Measurements from ENCODE around the gene THEM4. TPM values are rescaled to one million over a fixed set of nuclear protein-coding genes. Genes with fewer than 3 reads are reported as not detected.
A peak's percentile ranks its signal among the peaks of the same experiment; 100 is the strongest.

The THEM4 gene
- total RNA-seq, 1 experiment from 2014 or later = 1.2 TPM

- ChIA-PET POLR2A (ENCODE audit: low non-redundant PET) (no interaction called here), CTCF (no interaction called here)
- H3K4me3 ChIP-seq (ENCODE audit: low read depth, low read length, poor library complexity, severe bottlenecking) = peak within 1 kb of the TSS; percentile 40
- peaks cover 53% of the 10 kb centered on the region for H3K27me3 ChIP-seq (replicated peaks; ENCODE audit: insufficient read depth, low read depth, low read length, poor library complexity)
- peaks cover 10% of the 10 kb centered on the region for H3K4me1 ChIP-seq (ENCODE audit: insufficient read depth, low read length, poor library complexity, severe bottlenecking)
- H3K36me3 ChIP-seq (ENCODE audit: insufficient read depth, low read length, poor library complexity, severe bottlenecking) = no peaks in the 10 kb centered on the region
- no peak for DNase-seq (ENCODE audit: low spot score)
- no peak within 1 kb of the TSS for H3K27ac ChIP-seq (ENCODE audit: low read depth, low read length, poor library complexity, severe bottlenecking)
- TF ChIP-seq CTCF (conservative IDR thresholded peaks at IDR 0.05; ENCODE audit: low read depth, low read length) (no peak), EZH2 (IDR thresholded peaks at IDR 0.05; ENCODE audit: borderline replicate concordance, low read depth, low read length, poor library complexity, severe bottlenecking) (no peak)
- intact Hi-C loops (cut with micrococcal nuclease; ENCODE audit: unreplicated experiment) = loop anchor here (5.0 kb wide), 1 partner anchor 307 kb away; no protein-coding TSS in a partner anchor
- no TSS peak for BruUV-seq (replicated peaks)
- no peaks in the 10 kb centered on the region for H3K9me3 ChIP-seq (ENCODE audit: low read depth, low read length, poor library complexity, severe bottlenecking)
Measured at GRCh38 chr1:151839457-151840403, 69.6 kb downstream of the THEM4 start, which contains the start of gene C2CD4D. C2CD4D (minus strand) TSS chr1:151839820; CDS start chr1:151838989, 831 bp downstream.

- peaks cover 10% of the 10 kb centered on the region for H3K4me1 ChIP-seq (ENCODE audit: insufficient read depth, low read length, poor library complexity, severe bottlenecking)
- H3K36me3 ChIP-seq (ENCODE audit: insufficient read depth, low read length, poor library complexity, severe bottlenecking) = no peaks in the 10 kb centered on the region
- BruUV-seq (replicated peaks) = no TSS peak
- H3K4me3 ChIP-seq (ENCODE audit: low read depth, low read length, poor library complexity, severe bottlenecking) = peak overlapping the region; percentile 40
- no peaks in the 10 kb centered on the region for H3K9me3 ChIP-seq (ENCODE audit: low read depth, low read length, poor library complexity, severe bottlenecking)
- ChIA-PET CTCF (no interaction called here), POLR2A (ENCODE audit: low non-redundant PET) (no interaction called here)
- TF ChIP-seq CTCF (conservative IDR thresholded peaks at IDR 0.05; ENCODE audit: low read depth, low read length) (no peak), EZH2 (IDR thresholded peaks at IDR 0.05; ENCODE audit: borderline replicate concordance, low read depth, low read length, poor library complexity, severe bottlenecking) (no peak)
- H3K27me3 ChIP-seq (replicated peaks; ENCODE audit: insufficient read depth, low read depth, low read length, poor library complexity) = peaks cover 47% of the 10 kb centered on the region
- intact Hi-C loops (cut with micrococcal nuclease; ENCODE audit: unreplicated experiment) = loop anchor here (5.0 kb wide), 1 partner anchor 307 kb away; no protein-coding TSS in a partner anchor
- no peak for DNase-seq (ENCODE audit: low spot score)
- no peak overlapping the region for H3K27ac ChIP-seq (ENCODE audit: low read depth, low read length, poor library complexity, severe bottlenecking)
Measured at GRCh38 chr1:151839082-151839412, 70.3 kb downstream of the THEM4 start.

- no peak for TF ChIP-seq CTCF (conservative IDR thresholded peaks at IDR 0.05; ENCODE audit: low read depth, low read length)
- TF ChIP-seq EZH2 (IDR thresholded peaks at IDR 0.05; ENCODE audit: borderline replicate concordance, low read depth, low read length, poor library complexity, severe bottlenecking) = peak; percentile 90
- intact Hi-C loops (cut with micrococcal nuclease; ENCODE audit: unreplicated experiment) = loop anchor here (5.0 kb wide), 1 partner anchor 306 kb away; no protein-coding TSS in a partner anchor
- Histone ChIP-seq H3K36me3 (ENCODE audit: insufficient read depth, low read length, poor library complexity, severe bottlenecking) (no peaks in the 10 kb centered on the region), H3K4me3 (ENCODE audit: low read depth, low read length, poor library complexity, severe bottlenecking) (peak overlapping the region; percentile 40), H3K27ac (ENCODE audit: low read depth, low read length, poor library complexity, severe bottlenecking) (no peak overlapping the region), H3K9me3 (ENCODE audit: low read depth, low read length, poor library complexity, severe bottlenecking) (no peaks in the 10 kb centered on the region), H3K27me3 (replicated peaks; ENCODE audit: insufficient read depth, low read depth, low read length, poor library complexity) (peaks cover 47% of the 10 kb centered on the region), H3K4me1 (ENCODE audit: insufficient read depth, low read length, poor library complexity, severe bottlenecking) (peaks cover 10% of the 10 kb centered on the region)
- no TSS peak for BruUV-seq (replicated peaks)
- DNase-seq (ENCODE audit: low spot score) = no peak
- POLR2A ChIA-PET (ENCODE audit: low non-redundant PET) = no interaction called here
- CTCF ChIA-PET = no interaction called here
Measured at GRCh38 chr1:151838222-151839081, 70.9 kb downstream of the THEM4 start.

Data from A673 (cell line).